GM12891 (cell line): ENCODE results near the gene JAM3.

Experiments used
- DNase-seq: peaks from one replicate; pipeline ENCODE4 v3.0.0; 2011; ENCODE audit warnings: low spot score; ENCODE audit not compliant: insufficient read length
- FAIRE-seq: peaks from 2 replicates; lab custom pipeline; 2011; peaks lifted over from hg19 to GRCh38; lab: Jason Lieb, UNC
- PAX5 ChIP-seq: IDR thresholded peaks from 2 replicates; pipeline ENCODE4 v1.6.1; 2011; ENCODE audit warnings: low read length, moderate library complexity, mild to moderate bottlenecking; ENCODE audit not compliant: insufficient read depth, severe bottlenecking
- POLR2A ChIP-seq: IDR thresholded peaks from 2 replicates; pipeline ENCODE4 v1.6.1; 2011; ENCODE audit warnings: low read depth, low read length, control low read depth
- POLR2AphosphoS5 ChIP-seq: IDR thresholded peaks from 2 replicates; pipeline ENCODE4 v1.6.1; 2011; ENCODE audit warnings: low read depth, low read length, control low read depth
- POU2F2 ChIP-seq: IDR thresholded peaks from 2 replicates; pipeline ENCODE4 v1.6.1; 2011; ENCODE audit warnings: low read depth, mild to moderate bottlenecking, control low read depth, low read length, moderate library complexity
- SPI1 ChIP-seq: IDR thresholded peaks from 2 replicates; pipeline ENCODE4 v1.6.1; 2011; ENCODE audit warnings: low read depth, low read length, control low read depth
- TAF1 ChIP-seq: IDR thresholded peaks from 2 replicates; pipeline ENCODE4 v1.6.1; 2011; ENCODE audit warnings: low read depth, low read length, control low read depth

The JAM3 gene

DNA sequence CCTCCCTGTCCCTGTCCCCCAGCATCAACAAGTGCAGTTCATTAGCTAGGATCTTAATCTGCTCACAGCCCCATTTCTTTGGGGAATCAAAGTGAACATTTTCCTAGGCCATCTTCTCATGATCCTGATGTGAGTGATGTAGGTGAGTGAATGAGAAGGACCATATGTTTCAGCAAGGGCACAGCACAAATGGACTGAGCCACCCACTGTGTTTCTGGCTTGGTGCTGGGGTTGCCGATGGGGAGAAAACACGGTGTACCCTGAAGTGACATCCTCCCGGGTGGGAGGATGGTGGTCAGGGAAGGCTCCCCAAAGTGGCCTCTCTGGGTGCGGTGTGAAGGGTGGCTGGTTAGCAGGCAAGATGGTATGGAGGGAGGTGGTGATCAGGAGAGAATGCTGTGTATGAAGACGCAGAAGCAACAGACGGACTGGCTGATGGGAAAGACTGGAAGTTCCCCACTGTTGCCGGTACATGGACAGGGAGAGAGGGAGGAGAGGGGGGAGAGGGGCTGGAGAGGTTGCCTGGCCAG lies 72.2 kb downstream of the JAM3 start:
- FAIRE-seq = no peak
- no peak for DNase-seq
- TF ChIP-seq PAX5 (no peak), TAF1 (no peak), POLR2A (no peak), POLR2AphosphoS5 (no peak), SPI1 (no peak), POU2F2 (no peak)

GRCh38 chr11:134142536-134142935 lies 73.7 kb downstream of the JAM3 start:
- FAIRE-seq (no peak), DNase-seq (no peak)
- TF ChIP-seq TAF1 (no peak), POLR2A (no peak), SPI1 (no peak)

DNA sequence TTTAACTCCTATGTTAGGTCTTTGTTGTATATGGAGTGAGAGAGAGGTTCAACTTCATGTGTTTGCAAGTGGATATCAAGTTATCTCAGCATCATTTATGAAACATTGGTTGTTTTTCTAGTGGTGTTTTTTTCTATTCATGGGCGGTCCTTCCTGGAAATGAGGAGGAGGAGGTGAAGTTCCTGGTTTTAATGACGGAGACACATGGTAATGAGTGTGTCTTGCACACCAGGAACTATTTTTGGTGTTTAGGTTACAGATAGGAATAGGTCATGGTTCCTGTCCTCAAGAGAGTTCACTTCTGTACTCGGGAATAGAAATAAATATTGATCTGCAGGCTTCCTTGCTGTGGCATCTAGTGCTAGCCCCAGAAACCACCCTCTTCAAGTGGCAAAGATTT lies 74.9 kb downstream of the JAM3 start:
- FAIRE-seq (no peak), DNase-seq (no peak)
- TF ChIP-seq SPI1 (no peak), POLR2AphosphoS5 (no peak), TAF1 (no peak), PAX5 (no peak), POU2F2 (no peak), POLR2A (no peak)

GRCh38 chr11:134144744-134145143 lies 75.9 kb downstream of the JAM3 start:
- no peak for TF ChIP-seq POLR2A
- no peak for TF ChIP-seq POU2F2
- no peak for TF ChIP-seq POLR2AphosphoS5
- no peak for TF ChIP-seq PAX5
- no peak for TF ChIP-seq SPI1
- no peak for DNase-seq
- FAIRE-seq = no peak

DNA sequence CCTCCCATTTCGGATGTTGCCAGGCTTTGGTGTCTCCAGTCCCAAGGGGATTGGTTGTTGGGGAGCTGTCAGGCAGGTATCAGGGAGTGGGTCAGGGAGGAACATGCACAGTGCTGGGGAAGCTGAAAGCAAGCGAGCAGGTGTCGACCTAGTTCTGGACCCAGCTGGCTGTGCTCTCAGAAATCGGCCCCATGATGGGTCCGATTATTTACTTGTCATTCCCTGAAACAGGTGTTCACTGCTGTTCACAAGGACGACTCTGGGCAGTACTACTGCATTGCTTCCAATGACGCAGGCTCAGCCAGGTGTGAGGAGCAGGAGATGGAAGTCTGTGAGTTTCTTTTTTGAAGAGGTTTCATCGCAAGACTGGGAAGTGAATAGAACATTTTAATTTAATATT lies 76.8 kb downstream of the JAM3 start:
- no peak for FAIRE-seq
- no peak for DNase-seq
- TF ChIP-seq POLR2AphosphoS5 (no peak), PAX5 (no peak), TAF1 (no peak), POU2F2 (no peak), SPI1 (no peak), POLR2A (no peak)

- FAIRE-seq = no peak
- no peak for DNase-seq
- TF ChIP-seq TAF1 (no peak), POLR2AphosphoS5 (no peak), SPI1 (no peak), POU2F2 (no peak), PAX5 (no peak), POLR2A (no peak)
Measured at GRCh38 chr11:134146598-134146997, 77.7 kb downstream of the JAM3 start.

- TF ChIP-seq POLR2A = no peak
- TF ChIP-seq TAF1 = no peak
- TF ChIP-seq SPI1 = no peak
- no peak for TF ChIP-seq POU2F2
- no peak for TF ChIP-seq POLR2AphosphoS5
- TF ChIP-seq PAX5 = no peak
- FAIRE-seq = no peak
- DNase-seq = no peak
Measured at GRCh38 chr11:134149371-134149770, 80.5 kb downstream of the JAM3 start.

- TF ChIP-seq POLR2A (no peak), TAF1 (no peak), POU2F2 (no peak), POLR2AphosphoS5 (no peak), PAX5 (no peak), SPI1 (no peak)
- DNase-seq (no peak), FAIRE-seq (no peak)
Measured at GRCh38 chr11:134150195-134150903, 81.5 kb downstream of the JAM3 start.

- TF ChIP-seq TAF1 (no peak), POU2F2 (no peak), SPI1 (no peak), POLR2A (no peak), POLR2AphosphoS5 (no peak), PAX5 (no peak)
- DNase-seq (no peak), FAIRE-seq (no peak)
Measured at GRCh38 chr11:134151083-134151747, 82.3 kb downstream of the JAM3 start.
